ENCODE results near the gene TRAPPC2L. TPM values are rescaled to one million over a fixed set of nuclear protein-coding genes. Genes with fewer than 3 reads are reported as not detected.
A peak's percentile ranks its signal among the peaks of the same experiment; 100 is the strongest.

TRAPPC2L gene
- total and polyA plus RNA-seq, 2 of the 13 experiments (the other 11 are each of a cell fraction or from before 2014, with no cell fraction given): 96.3 to 107 TPM

DNA sequence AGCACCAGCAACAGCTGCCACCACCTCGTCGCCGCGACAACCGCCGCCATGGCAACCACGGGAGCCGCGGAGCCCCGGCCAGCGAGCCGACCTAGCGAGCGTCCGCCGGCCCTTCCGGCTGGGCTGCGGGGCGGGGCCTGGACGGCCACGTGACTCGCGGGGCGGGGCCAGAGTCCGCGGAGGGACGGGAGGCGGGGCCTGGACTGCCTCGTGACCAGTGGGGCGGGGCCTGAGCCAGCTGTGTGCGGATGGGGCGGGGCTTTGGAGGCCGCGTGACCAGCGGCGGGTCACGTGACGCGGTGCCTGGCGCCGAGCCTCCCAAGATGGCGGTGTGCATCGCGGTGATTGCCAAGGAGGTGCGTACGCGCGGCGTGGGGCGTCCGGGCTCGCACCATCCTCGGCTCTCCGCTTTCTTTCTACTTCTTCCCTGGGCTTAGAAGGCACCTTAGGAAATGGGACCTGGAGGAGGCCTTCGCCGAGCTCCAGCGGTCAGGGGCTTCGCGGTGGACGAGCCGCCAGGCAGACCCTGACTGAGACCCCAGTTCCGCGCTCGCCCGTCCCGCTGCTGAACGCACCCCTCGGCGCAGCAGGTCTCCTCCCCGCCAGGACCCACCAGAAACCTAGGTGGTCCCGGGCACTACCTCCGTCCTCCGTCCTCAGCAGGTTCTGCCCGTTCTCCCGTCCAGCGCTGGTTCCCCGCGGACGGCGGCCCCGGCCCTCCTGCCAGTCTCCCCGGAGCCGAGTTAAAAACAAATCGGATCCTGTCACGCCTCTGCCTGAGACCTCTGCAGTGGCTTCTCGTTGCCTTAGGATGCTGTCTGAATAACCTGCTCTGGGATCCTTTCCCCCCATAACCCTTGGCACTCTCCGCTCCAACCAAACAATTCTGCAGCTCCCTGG is at the start of gene TRAPPC2L, which contains the start of gene GALNS (continued):
- TF ChIP-seq, protein P1, sequence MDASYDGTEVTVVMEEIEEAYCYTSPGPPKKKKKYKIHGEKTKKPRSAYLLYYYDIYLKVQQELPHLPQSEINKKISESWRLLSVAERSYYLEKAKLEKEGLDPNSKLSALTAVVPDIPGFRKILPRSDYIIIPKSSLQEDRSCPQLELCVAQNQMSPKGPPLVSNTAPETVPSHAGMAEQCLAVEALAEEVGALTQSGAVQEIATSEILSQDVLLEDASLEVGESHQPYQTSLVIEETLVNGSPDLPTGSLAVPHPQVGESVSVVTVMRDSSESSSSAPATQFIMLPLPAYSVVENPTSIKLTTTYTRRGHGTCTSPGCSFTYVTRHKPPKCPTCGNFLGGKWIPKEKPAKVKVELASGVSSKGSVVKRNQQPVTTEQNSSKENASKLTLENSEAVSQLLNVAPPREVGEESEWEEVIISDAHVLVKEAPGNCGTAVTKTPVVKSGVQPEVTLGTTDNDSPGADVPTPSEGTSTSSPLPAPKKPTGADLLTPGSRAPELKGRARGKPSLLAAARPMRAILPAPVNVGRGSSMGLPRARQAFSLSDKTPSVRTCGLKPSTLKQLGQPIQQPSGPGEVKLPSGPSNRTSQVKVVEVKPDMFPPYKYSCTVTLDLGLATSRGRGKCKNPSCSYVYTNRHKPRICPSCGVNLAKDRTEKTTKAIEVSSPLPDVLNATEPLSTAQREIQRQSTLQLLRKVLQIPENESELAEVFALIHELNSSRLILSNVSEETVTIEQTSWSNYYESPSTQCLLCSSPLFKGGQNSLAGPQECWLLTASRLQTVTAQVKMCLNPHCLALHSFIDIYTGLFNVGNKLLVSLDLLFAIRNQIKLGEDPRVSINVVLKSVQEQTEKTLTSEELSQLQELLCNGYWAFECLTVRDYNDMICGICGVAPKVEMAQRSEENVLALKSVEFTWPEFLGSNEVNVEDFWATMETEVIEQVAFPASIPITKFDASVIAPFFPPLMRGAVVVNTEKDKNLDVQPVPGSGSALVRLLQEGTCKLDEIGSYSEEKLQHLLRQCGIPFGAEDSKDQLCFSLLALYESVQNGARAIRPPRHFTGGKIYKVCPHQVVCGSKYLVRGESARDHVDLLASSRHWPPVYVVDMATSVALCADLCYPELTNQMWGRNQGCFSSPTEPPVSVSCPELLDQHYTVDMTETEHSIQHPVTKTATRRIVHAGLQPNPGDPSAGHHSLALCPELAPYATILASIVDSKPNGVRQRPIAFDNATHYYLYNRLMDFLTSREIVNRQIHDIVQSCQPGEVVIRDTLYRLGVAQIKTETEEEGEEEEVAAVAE (CRISPR knock-in tag; IDR thresholded peaks at IDR 0.05; ENCODE audit: borderline replicate concordance): no peak; the same call in 1 of the 2 replicates
- TF ChIP-seq, protein P2, sequence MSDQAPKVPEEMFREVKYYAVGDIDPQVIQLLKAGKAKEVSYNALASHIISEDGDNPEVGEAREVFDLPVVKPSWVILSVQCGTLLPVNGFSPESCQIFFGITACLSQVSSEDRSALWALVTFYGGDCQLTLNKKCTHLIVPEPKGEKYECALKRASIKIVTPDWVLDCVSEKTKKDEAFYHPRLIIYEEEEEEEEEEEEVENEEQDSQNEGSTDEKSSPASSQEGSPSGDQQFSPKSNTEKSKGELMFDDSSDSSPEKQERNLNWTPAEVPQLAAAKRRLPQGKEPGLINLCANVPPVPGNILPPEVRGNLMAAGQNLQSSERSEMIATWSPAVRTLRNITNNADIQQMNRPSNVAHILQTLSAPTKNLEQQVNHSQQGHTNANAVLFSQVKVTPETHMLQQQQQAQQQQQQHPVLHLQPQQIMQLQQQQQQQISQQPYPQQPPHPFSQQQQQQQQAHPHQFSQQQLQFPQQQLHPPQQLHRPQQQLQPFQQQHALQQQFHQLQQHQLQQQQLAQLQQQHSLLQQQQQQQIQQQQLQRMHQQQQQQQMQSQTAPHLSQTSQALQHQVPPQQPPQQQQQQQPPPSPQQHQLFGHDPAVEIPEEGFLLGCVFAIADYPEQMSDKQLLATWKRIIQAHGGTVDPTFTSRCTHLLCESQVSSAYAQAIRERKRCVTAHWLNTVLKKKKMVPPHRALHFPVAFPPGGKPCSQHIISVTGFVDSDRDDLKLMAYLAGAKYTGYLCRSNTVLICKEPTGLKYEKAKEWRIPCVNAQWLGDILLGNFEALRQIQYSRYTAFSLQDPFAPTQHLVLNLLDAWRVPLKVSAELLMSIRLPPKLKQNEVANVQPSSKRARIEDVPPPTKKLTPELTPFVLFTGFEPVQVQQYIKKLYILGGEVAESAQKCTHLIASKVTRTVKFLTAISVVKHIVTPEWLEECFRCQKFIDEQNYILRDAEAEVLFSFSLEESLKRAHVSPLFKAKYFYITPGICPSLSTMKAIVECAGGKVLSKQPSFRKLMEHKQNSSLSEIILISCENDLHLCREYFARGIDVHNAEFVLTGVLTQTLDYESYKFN (CRISPR knock-in tag; conservative IDR thresholded peaks at IDR 0.05): peak; percentile 62
- TF ChIP-seq NPAS2 (CRISPR knock-in tag; IDR thresholded peaks at IDR 0.05; ENCODE audit: borderline replicate concordance): no peak
- TF ChIP-seq ZFX (CRISPR knock-in tag; IDR thresholded peaks at IDR 0.05; ENCODE audit: low read depth): peak; percentile 78; the same call in 1 of the 2 replicates
- no peak for TF ChIP-seq NCOR1 (IDR thresholded peaks at IDR 0.05; ENCODE audit: borderline replicate concordance, low read length)
- no peak for TF ChIP-seq TRIM24 (CRISPR knock-in tag; IDR thresholded peaks at IDR 0.05)
- TF ChIP-seq SIX1 (CRISPR knock-in tag; IDR thresholded peaks at IDR 0.05; ENCODE audit: borderline replicate concordance): no peak
- TF ChIP-seq ZEB1 (IDR thresholded peaks at IDR 0.05; ENCODE audit: insufficient replicate concordance, low read depth): no peak
- TF ChIP-seq ZFP36L2 (CRISPR knock-in tag; IDR thresholded peaks at IDR 0.05): no peak
- peak; percentile 95 for TF ChIP-seq KAT8 (CRISPR knock-in tag; IDR thresholded peaks at IDR 0.05)
- TF ChIP-seq, protein P3, sequence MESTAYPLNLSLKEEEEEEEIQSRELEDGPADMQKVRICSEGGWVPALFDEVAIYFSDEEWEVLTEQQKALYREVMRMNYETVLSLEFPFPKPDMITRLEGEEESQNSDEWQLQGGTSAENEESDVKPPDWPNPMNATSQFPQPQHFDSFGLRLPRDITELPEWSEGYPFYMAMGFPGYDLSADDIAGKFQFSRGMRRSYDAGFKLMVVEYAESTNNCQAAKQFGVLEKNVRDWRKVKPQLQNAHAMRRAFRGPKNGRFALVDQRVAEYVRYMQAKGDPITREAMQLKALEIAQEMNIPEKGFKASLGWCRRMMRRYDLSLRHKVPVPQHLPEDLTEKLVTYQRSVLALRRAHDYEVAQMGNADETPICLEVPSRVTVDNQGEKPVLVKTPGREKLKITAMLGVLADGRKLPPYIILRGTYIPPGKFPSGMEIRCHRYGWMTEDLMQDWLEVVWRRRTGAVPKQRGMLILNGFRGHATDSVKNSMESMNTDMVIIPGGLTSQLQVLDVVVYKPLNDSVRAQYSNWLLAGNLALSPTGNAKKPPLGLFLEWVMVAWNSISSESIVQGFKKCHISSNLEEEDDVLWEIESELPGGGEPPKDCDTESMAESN (CRISPR knock-in tag; conservative IDR thresholded peaks at IDR 0.05): peak; percentile 85
- TF ChIP-seq, protein P4, sequence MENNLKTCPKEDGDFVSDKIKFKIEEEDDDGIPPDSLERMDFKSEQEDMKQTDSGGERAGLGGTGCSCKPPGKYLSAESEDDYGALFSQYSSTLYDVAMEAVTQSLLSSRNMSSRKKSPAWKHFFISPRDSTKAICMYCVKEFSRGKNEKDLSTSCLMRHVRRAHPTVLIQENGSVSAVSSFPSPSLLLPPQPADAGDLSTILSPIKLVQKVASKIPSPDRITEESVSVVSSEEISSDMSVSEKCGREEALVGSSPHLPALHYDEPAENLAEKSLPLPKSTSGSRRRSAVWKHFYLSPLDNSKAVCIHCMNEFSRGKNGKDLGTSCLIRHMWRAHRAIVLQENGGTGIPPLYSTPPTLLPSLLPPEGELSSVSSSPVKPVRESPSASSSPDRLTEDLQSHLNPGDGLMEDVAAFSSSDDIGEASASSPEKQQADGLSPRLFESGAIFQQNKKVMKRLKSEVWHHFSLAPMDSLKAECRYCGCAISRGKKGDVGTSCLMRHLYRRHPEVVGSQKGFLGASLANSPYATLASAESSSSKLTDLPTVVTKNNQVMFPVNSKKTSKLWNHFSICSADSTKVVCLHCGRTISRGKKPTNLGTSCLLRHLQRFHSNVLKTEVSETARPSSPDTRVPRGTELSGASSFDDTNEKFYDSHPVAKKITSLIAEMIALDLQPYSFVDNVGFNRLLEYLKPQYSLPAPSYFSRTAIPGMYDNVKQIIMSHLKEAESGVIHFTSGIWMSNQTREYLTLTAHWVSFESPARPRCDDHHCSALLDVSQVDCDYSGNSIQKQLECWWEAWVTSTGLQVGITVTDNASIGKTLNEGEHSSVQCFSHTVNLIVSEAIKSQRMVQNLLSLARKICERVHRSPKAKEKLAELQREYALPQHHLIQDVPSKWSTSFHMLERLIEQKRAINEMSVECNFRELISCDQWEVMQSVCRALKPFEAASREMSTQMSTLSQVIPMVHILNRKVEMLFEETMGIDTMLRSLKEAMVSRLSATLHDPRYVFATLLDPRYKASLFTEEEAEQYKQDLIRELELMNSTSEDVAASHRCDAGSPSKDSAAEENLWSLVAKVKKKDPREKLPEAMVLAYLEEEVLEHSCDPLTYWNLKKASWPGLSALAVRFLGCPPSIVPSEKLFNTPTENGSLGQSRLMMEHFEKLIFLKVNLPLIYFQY (CRISPR knock-in tag; IDR thresholded peaks at IDR 0.05; ENCODE audit: borderline replicate concordance): no peak
- TF ChIP-seq ZNF337 (CRISPR knock-in tag; IDR thresholded peaks at IDR 0.05; ENCODE audit: borderline replicate concordance, low read depth): no peak

Data from HepG2 (cell line).